Myocyte (in vitro differentiated cells): Measurements from ENCODE around the gene HEG1. TPM values are rescaled to one million over a fixed set of nuclear protein-coding genes. Genes with fewer than 3 reads are reported as not detected.

Experiments
- DNase-seq: peaks from one replicate; pipeline ENCODE4 v3.0.0-alpha.2; 2012; ENCODE audit warnings: low read depth
- total RNA-seq: library from RNA; depleted of rRNA; stranded (reverse); fragments of >200 nt; gene quantifications from 2 replicates; pipeline ENCODE4 v1.2.3, GENCODE V29; 2014

The HEG1 gene
- total RNA-seq, 1 donor from 2014 or later = 26.1 TPM

DNA sequence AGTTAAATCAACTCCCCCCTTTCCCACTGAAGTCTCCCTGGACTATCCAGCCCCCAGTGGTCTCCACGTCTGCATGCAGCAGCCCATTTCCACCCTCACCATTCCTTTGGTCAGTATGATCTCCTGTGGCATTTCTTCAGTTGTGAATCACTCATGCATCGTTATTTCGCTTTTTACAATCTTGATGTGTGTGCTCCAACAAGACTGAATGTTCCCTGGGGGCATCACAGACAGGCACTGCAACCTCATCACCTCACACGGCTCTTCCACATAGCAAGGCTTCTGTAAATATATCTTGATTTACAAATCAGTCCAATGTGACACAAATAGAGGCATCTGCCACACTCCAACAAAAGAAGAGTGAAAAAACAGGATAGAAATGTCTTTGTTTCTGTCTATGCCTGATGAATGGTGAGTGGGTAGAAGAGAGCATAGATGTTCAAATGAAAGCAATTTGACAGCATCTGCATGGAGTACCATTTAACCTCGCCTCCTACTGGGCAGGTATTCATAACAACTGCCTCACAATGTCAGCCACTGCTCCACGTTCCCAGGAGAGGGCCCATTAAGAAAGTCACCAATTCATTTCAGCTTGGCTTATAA is 5.2 kb downstream of the HEG1 start:
- DNase-seq = no peak

DNA sequence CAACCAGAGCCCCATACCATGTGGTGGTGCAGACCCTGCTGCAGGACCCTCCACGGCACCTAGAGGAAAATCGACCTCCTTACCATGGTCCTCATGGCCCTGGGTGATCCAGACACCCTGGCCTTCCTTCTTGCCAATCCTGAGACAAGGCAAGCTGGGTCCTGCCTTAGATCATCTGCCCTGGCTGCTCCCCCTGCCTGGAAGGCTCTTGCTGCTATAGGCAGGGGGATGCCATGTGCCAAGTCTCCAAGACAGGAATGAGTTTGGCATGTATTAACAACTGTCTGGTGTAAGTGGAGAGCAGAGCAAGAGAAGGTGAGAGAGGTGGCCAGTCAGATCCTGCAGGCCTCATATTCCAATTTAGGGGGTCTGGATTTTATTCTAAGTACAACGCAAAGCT is 7.5 kb downstream of the HEG1 start:
- DNase-seq = no peak

DNA sequence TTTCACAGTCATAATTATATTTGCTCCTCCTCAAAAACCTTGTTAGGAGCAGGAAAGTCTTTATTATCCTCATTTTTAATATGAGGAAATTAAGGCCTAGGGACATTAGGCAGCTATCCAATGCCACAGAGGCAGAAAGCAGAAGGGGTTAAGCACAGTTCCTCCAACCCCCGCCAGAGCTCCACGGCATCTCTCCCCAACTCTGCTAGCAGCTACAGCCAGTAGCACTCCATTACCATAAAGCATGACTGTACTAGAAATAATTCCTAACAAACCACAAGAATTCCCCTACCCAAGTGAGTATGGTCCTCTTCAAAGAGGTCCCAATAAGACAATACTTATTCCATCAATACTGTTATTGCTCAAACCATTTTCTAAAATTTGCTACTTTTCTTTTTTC is 9.8 kb downstream of the HEG1 start:
- DNase-seq = peak; percentile 78

- no peak for DNase-seq
Measured at GRCh38 chr3:125045194-125045593, 10.6 kb downstream of the HEG1 start.

DNA sequence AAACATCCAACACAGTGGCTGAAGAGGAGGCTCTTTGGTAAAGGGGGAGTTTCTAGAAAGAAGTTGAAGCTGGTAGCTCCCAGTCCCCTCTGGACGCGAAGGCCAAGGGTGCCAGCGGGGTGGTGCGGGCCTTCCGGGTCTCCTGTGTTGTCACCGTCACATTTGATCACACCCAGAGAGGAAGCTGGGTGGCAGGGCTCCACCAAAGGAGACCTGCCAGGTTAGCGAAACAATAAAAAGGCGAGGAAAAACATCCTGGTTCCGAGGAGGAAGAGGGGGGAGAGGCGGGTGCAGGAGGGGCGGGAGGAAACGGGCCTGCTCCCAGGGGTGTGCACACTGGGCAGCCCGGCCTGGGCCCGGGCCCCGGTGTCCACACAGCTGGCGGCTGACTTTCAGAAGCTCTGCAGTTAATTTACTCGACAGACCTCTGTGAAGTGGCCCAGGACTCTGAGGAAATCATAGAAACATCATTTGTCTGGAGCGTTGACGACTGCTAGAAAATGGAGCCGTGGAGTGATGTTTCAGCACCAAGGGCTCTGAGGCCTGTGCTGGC is 12.1 kb downstream of the HEG1 start:
- no peak for DNase-seq

- peak; percentile 73 for DNase-seq
Measured at GRCh38 chr3:125042725-125043406, 12.9 kb downstream of the HEG1 start.

DNA sequence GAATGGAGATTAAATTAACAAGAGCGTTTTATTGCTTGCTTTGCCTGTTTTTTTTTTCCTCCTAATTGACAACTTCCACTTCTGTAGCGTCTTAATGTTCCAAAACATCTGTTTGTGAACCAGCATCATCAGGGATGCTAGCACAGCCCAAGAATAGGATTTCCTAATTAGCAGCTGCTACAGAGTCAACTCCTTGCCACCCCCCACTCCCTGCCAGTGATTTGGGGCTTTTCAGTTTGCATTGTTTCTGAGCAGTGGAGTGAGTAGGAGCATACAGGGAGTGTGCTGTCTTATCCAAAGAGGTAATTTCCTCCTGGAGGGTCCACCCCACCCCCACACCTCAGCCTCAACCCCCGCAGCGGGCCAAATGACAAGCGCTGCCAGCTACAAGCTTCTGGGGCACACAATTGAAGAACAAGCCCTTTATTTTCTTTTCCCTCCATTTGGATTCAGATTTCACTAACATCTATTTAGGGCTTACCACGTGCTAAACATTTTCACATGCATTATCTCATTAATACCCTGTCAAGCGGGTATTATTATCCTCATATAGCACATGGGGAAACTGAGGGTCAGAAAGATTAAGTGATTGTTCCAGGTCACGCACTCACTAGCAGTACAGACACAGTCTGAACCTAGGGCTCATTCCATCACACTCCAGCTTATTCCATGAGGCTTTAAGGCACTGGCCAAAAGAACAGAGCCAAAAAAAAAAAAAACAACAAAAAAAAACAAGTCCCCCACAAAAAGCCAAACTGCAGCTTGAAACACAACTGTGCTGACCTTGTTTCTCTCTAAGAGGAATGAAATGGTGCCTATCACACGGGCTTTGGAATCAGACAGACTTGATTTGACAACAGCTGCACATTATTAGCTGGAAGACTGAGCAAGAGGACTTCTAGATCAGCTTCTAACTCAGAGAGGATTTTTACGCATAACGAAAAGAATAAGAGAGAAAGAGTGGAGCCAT is 16.4 kb downstream of the HEG1 start:
- peak; percentile 64 for DNase-seq

DNA sequence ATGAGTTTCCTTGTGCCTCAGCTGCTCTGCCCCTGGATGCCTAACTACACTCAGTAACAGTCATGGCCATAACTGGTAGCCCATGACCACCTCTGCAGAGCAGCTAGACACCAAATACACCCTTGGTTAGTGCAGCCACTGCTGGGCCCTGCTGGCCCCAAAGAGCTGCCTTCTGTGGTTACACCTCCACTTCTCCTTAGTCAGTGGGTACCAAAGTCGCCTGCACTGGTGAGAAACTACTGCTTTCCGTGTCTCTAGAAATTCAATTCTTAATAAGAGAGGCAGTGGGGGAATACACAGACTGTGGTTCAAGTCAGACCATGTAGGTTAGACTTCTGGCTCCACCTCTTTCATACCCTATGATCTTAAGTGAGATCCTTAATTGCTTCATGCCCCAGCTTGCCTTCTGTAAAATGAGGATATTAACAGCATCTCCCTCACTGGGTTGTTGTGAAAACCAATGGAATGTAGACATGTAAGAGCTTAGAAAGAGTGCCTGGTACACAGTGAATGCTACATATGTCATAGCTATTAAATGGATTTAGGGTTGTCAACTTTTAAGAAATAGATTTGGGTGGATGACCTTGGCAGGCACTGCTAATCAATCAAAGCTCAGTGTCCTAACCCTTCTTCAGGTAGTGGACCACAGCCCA is 18.2 kb downstream of the HEG1 start:
- DNase-seq = no peak

DNA sequence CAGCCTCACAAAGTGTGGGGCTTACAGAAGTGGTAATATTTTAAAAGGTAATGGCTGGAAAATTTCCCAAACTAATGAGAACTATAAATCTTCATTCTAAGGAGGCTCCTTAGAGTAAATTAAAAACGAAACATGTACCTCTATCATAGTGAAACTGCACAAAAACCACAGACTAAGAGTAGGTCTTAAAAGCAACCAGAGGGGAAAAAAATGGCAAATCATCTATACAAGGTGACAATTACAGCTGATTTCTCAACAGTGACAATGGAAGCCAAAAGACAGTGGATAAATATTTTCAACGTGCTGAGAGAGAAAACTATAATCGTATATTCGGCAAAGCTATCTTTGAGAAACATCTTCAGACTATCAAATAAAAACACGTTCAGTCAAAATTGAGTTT is 20.6 kb downstream of the HEG1 start:
- DNase-seq = no peak

DNA sequence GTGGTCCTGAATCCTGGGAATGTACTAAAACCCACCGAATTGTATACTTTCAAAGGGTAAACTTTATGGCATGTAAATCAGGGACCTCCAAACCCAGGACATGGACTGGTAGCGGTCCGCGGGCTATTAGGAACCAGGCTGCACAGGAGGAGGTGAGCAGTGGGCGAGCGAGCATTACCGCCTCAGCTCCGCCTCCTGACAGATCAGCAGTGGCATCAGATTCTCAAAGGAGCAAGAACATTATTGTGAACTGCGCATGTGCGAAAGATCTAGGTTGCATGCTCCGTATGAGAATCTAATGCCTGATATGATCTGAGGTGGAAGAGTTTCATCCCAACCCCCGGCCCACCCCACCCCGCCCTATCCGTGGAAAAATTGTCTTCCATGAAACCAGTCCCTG is 22.2 kb downstream of the HEG1 start:
- no peak for DNase-seq

DNA sequence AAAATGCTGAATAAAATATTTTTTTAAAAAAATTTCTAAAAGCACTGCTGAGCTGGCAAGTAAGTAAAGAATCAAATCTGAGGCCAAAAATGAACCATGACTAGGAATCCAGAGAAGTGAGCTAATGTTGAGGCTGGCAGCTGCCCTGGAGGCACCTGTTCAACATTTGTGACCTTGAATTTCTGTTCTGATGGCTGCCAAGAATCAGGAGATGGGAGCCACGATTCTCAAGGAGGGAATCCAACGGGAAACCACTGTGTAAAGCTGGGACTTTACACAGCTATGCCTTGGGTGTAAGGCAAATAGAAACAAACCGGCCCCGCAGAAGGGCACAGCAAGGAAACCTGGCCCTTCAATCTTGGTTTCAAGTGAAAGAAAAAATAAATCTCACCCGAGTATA is 22.7 kb downstream of the HEG1 start:
- DNase-seq = peak; percentile 88

DNA sequence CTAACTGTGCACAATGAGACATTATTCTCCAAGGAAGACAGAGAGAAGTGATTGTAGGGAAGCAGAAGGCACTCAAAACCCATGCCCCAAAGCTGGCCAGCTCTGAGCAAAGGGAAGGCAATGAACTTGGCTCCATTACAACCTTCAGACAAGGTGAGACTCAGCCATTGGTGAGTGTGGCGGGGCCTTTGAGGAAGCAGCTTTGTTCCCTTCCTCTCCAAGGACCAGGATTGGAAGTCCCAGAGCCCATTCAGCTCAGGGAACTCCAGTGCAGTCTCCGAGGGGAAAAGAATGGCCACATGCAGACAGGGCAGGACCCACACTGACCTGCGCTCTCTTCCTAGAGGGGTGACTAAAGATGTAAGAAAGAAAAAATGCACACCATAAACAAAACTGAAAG is 23.1 kb downstream of the HEG1 start:
- DNase-seq = peak; percentile 31

- DNase-seq = peak; percentile 59
Measured at GRCh38 chr3:125032100-125032643, 23.6 kb downstream of the HEG1 start.

DNA sequence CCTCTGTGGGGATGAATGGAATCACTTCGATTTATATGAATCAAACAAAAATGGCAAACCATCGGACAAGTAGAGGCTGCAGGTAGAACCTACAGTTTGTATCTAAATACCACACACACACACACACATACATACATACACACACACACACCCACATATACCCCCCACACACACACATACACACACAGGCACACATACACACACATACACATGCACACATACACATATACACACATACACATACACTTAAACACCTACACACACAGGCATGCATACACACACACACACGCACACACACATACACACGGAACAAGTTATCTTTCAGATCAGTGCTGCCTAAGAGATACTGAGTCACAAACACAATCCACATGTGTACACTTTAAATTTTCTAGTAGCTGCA is 24.3 kb downstream of the HEG1 start:
- DNase-seq = no peak

- peak; percentile 93 for DNase-seq
Measured at GRCh38 chr3:125028657-125029056, 27.1 kb downstream of the HEG1 start.

DNA sequence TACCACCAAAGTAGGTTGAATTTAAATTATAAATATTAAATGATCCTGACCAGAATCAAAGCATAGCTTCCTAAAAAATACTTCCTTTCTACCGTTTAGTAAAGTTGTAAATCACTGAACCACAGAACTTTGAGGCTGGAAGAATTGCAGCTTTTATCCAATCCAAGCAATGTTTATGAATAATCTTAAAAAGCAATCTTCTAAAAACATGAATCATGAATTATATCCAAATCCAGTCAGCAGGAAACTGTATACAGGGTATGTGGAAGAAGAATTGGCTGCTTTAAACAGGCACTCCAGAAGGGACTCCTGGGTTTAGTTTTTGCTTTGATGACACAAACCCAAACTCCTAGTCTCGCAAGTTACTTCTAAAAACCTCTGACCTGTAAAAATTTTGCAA is 30.2 kb downstream of the HEG1 start:
- no peak for DNase-seq

DNA sequence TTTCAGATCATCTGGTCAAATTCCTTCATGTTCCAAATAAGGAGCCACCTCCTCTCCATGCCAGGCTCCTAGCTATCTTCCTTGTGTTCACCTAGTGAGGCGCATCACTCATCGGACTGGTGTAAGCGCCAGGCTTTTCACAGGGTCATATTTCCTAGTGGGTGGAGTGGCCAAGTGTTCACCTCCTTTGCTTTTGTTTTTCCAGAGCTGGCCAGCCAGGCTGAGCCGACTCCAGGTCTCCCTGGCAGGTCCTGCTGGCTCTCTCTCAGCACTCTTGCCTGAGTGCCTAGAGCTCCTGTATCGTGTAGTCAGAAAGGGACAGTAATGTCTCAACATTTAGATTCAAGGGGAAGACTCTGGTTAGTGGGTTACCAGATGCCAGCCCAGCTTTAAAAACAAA is 31.0 kb downstream of the HEG1 start:
- peak; percentile 35 for DNase-seq

DNA sequence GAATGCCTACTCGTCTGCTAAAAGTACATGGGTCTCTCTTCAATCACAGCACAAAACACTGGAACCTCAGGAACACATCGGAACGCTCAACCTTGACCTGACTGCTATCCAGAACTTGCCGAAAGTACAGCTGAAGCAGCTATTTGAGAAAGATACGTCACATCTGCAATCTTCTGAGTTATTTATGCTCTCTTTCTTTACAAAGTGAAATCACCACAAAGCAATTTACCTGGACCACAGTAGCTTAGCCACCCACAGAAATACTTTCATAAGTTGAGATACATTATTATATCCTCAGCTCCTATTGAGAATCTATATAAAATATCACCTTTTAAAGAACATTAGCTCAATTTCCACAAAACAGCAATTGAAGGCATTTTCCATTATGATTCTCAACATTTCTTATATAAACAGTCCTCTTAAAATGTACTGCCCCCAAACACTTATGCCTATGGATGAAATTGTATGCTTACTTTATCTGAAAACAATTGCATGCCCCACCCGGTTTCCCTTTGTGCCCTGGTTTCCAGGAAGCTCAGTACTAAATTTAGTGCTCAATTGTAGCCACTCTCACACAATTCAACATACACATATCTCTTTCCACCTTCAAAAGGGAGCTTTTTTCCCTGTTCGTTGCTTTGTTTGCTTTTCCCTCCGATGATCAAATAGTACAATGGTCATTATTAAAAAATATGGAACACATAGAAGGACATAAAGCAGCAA is 31.8 kb downstream of the HEG1 start:
- DNase-seq = no peak

GRCh38 chr3:125022206-125022605 is 33.6 kb downstream of the HEG1 start:
- DNase-seq = no peak

- no peak for DNase-seq
Measured at GRCh38 chr3:125019271-125019670, 36.5 kb downstream of the HEG1 start.
